Fibroblast of skin of left biceps (primary cell): Measurements from ENCODE around the gene EXOC2.
"Not testable (repeated sequence)": the region's sequence is repeated elsewhere in the genome, so short reads cannot be mapped to it uniquely, and the experiment has no call there.

ENCODE experiments used
- DNase-seq, 2 experiments: peaks; one replicate each; pipeline ENCODE4 v3.0.0-alpha.2; 2013; ENCODE audit warnings: low read depth in 2 of 2

EXOC2 gene

GRCh38 chr6:635233-635632, 57.7 kb downstream of the EXOC2 start:
- no peak for DNase-seq

- DNase-seq, result no peak
Measured at GRCh38 chr6:633611-634010, 59.3 kb downstream of the EXOC2 start.

- DNase-seq, result no peak
Measured at GRCh38 chr6:628766-629165, 64.2 kb downstream of the EXOC2 start.

- no peak for DNase-seq
Measured at GRCh38 chr6:626236-626635, 66.7 kb downstream of the EXOC2 start.

GRCh38 chr6:624979-625378, 68.0 kb downstream of the EXOC2 start:
- peak in 1 of 2 experiments; percentile 1 for DNase-seq

GRCh38 chr6:622462-622861, 70.5 kb downstream of the EXOC2 start:
- no peak for DNase-seq

- DNase-seq, result no peak
Measured at GRCh38 chr6:621931-622330, 71.0 kb downstream of the EXOC2 start.

GRCh38 chr6:620950-621349, 72.0 kb downstream of the EXOC2 start:
- DNase-seq, result no peak

- no peak for DNase-seq
Measured at GRCh38 chr6:620166-620565, 72.8 kb downstream of the EXOC2 start.

- no peak for DNase-seq
Measured at GRCh38 chr6:617456-618100, 75.4 kb downstream of the EXOC2 start.

- no peak for DNase-seq
Measured at GRCh38 chr6:613981-614380, 79.0 kb downstream of the EXOC2 start.

GRCh38 chr6:611928-612327, 81.0 kb downstream of the EXOC2 start:
- no peak for DNase-seq

- DNase-seq, result no peak
Measured at GRCh38 chr6:610882-611281, 82.1 kb downstream of the EXOC2 start.

GRCh38 chr6:609905-610304, 83.0 kb downstream of the EXOC2 start:
- DNase-seq, result no peak

- DNase-seq, result no peak
Measured at GRCh38 chr6:606829-607379, 86.0 kb downstream of the EXOC2 start.

- DNase-seq, result not testable (repeated sequence)
Measured at GRCh38 chr6:605895-606294, 87.0 kb downstream of the EXOC2 start.

GRCh38 chr6:604579-604978, 88.4 kb downstream of the EXOC2 start:
- no peak for DNase-seq

- no peak for DNase-seq
Measured at GRCh38 chr6:603265-603664, 89.7 kb downstream of the EXOC2 start.

GRCh38 chr6:599576-600448, 93.1 kb downstream of the EXOC2 start:
- DNase-seq, result no peak

GRCh38 chr6:593907-594212, 99.1 kb downstream of the EXOC2 start:
- no peak for DNase-seq

- DNase-seq, result peak; percentile 21 to 23
Measured at GRCh38 chr6:593139-593906, 99.6 kb downstream of the EXOC2 start.

GRCh38 chr6:589090-589489, 103.8 kb downstream of the EXOC2 start:
- DNase-seq, result no peak
